Mucosa of gallbladder (tissue), 1 donor: ENCODE results near the gene IL17B. TPM values are rescaled to one million over a fixed set of nuclear protein-coding genes. Genes with fewer than 3 reads are reported as not detected.

Source experiments
- DNase-seq: peaks from one replicate; pipeline ENCODE4 v3.0.0-alpha.2; 2020; ENCODE audit warnings: low spot score
- total RNA-seq: library from RNA; stranded (reverse); gene quantifications from one replicate; pipeline ENCODE4 v1.2.1, GENCODE V29; 2021
- donor health status: DM: no; HTN: no; CAD: no.

Gene IL17B
- total RNA-seq: 0.52 TPM

DNA sequence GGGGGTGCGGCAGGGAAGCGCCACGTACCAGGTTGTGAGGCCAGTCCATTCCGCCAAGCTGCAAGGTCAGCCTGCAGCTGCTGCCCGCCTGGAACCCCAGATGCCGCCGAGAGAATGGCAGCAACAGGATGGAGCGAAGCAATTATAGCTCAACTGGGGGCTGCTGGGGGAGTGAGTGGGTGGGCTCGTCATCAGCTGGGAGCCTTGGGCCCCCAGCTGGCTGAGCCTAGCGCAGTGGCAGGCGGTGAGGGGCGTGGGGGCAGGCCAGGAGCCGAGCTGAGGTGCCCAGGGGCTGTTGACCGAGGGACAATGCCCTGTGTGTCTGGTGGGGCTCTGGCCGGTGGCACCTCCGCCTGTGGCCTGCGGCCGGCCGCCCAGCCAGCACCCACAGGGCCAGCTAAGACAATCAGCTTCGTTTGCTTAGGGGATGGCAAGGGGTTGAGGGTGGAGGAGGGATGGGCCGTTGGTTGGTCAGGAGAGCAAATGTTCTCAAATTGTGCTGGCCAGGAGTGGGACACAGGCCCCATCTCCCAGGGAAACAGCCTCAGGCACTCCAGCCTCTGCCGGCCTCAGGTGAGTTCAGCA lies at the start of gene IL17B:
TSS of gene IL17B (minus strand) at position 116 of the 585 bp plus-strand sequence. CDS start at position 49, 67 bp downstream.
- DNase-seq: no peak

DNA sequence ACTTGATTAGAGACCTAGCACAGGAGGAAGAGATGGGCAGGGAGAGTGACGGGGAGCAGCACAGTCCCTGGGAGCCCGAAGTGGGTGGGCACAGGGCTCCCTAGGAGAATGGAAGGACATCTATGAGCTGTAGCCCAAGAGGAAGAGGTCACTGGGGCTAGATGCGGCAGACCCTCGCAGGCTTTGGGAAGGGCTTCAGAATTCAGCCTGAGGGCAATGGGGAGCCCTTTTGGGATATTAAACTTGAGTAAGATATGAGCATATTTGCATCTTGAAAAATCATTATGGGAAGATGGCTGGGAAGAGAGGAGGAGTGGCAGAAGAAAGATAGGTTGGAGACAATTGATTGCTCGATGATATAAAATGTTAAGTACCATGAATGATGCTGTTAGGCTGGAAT lies 48.9 kb upstream of the IL17B start:
- DNase-seq: no peak

- no peak for DNase-seq
Observed at GRCh38 chr5:149427374-149427773, 48.3 kb upstream of the IL17B start.

DNA sequence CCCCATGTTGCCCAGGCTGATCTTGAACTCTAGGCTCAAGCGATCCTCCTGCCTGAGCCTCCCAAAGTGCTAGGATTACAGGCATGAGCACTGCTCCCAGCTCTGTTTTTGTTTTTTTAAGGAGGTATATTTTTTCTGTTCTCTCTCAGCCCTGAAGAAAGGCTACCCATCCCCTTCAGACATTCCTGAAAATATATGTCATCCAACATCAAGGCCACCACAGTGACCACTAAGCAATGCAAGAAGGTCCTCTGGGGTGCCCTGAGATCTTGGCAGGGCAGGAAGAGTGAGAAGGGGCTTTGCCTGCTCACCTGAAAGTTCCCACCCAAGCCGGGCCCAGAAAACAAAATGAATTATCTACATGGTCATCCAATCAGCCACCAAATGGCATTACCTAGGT lies 47.8 kb upstream of the IL17B start:
- no peak for DNase-seq

GRCh38 chr5:149425729-149426128 lies 46.6 kb upstream of the IL17B start:
- DNase-seq: no peak

DNA sequence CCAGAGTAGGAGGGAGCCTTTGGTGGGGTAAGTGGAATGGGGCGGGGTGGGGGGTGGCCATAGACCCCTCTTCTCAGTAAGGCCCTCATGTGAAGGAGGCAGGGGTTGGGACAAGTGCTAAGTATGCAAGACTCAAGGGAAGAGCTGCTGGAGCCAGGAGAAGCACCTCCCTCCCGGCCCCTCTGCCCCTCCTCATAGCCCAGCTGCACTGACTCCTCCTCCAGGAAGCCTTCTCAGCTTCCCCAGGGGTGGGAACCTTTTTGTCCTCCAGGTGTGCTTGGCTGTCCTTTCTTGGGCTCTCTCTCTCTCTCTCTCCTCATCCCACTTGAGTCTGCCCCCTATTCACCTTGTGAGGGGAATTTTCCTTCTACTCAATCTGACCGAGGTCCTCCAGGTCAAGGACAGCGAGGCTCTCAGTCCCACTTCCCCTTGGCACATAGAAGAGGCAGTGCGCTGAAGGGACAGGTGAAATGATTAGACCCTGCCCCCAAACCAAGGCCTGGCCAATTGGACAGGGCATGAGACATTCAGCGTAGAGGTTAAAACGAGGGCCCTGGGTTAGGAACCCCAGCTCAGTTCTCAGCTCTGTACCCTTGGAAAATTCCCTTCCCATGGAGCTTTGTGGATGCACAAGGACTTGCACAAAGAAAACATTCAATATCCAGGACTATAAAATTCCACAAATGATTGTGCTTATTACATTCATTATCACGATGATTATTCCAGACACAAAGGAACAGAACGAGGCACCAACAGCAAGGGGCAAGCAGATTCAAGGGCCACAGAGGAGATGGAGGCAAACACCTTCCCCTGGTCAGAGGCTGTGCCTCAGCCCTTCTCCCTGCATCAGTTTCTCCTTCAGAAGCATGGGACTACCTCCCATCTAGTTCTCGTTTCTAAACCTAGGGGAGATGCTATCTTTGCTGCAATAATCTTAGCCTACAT lies 45.6 kb upstream of the IL17B start:
- DNase-seq: no peak

GRCh38 chr5:149423794-149424268 lies 44.7 kb upstream of the IL17B start:
- DNase-seq: no peak

GRCh38 chr5:149423049-149423793 lies 44.1 kb upstream of the IL17B start:
- DNase-seq: no peak

DNA sequence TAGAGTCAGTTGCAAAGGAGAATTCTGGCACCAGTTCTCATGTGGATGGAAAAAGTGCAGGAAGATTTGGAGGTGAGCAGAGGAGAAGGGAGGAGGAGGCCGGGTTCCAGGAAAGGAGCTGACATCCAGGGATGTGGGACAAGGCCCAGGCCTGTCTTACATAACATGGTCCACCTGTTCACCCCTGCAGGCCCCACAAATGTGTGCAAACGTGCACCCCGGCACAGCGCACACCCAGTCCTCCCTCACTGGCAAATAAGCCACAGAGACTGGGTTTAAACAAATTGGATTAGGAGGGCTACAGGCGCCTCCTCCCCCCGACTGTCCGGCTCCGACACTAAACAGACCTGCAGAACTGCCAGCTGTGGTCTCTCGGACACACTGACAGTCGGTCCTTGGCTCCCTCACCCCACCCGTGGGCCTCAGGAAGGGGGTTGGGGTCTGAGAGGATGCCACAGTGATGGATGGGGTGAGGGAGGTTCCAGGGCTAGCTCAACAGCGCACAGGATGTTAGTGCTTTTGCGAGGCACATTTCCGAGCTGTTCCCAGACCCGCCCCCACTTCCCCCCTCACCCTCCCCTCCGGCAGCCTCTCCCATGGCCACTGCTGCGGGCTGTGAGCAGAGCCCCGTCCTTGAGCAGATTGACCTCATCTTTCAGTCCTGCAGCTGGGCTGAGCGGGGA lies 43.4 kb upstream of the IL17B start:
- peak; percentile 78 for DNase-seq

- DNase-seq: no peak
Observed at GRCh38 chr5:149421834-149422233, 42.7 kb upstream of the IL17B start.

DNA sequence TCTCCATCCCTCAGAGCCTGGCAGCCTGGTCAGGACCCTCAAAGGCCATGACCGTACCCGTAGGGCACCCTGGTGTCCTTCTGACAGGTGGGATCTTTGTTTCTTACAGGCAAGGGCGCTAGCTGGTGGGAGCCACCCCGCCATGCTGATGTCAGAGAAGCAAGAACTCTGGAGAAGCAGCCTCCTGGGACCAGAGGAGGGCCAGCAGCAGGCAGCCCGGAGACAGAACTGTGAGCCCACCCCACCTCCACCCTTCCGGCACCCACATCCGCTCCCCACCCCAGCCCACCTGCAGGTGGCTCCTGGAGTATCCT lies 42.2 kb upstream of the IL17B start:
- DNase-seq: no peak

DNA sequence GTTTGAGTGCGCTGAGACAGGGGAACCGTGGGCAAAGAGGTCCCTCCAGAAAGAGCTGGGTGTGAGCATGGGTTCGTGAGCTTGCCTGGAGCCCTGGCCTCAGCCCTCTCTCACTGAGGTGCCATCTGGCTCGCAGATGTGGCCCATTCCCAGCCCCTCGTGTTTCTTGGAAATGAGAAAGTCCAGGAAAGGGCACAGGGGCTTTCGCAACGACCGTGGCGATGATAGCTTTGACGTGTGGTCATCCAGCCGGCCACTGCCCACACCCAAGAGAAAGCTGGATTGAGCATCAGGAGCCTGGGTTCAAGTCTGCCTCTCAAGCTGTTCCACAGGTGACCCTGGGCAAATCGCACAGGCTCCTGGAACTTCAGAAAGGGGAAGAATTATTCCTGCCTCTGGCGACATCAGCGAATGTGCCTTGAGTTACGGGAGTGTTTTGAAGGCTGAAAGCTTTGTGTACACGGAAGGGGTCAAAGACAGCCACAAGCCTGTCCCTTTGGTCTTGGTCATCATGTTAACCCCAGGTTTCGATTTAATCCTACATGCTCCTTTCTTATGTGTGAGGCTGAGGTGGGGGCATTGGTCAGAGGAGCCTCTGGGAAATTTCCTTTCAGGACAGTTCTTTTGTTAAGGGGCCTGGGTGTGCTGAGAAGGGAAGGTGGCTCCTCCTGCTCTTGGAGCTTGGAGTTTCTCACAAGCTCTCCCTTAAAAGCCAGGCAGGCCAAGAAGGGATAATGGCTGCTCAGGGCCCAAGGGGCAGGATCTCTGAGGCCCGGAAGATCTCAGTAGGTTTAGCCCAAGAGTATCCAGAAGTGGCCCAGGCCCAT lies 41.7 kb upstream of the IL17B start:
- DNase-seq: no peak

DNA sequence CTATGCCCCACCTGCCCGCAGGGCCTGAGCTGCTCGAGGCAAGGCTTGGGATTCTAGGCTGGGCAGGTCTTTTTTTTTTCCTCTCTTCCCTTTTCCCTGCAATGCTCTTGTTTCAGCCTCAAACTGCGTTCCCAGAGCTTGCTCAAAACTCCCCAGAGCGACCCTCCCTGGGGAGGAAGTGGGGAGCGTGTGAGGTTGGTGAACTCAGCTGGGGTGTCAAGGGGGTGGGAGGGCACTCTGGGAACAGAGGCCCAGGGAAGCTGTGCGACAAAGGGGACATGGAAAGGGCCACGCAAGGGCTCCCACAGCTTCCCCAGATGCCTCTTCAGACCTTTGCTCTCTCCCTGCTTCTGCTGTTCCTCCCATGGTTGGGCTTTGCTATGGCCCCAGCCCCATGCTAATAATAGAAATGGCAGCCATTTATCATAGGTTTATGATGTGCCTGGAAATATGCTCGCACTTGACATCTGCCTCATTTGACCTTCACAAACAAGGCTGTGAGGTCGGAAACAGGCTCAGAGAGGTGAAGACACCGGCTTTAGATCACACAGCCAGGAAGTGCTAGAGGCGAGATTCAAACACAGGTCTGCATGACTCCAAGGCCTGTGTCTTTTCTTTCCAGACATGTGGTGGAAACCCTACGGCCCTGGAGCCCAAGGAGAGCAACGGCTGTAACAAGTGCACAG lies 40.9 kb upstream of the IL17B start:
- DNase-seq: no peak

DNA sequence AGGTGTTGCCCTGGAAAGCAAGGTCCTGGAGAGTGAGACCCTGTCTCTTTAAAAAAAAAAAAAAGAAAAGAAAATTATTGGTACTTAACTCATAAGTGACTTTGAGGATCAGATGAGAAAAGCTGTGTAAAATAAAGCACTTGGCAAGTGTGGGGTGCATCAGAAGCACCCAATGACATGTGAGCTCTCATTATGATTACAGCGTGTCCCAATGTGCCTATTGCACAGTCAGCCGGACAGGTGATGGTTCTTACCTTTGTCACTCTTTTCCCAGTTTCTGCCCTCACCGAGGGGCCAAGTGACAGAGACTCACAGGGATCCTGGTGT lies 40.4 kb upstream of the IL17B start:
- DNase-seq: no peak

GRCh38 chr5:149418910-149419531 lies 39.9 kb upstream of the IL17B start:
- DNase-seq: no peak

DNA sequence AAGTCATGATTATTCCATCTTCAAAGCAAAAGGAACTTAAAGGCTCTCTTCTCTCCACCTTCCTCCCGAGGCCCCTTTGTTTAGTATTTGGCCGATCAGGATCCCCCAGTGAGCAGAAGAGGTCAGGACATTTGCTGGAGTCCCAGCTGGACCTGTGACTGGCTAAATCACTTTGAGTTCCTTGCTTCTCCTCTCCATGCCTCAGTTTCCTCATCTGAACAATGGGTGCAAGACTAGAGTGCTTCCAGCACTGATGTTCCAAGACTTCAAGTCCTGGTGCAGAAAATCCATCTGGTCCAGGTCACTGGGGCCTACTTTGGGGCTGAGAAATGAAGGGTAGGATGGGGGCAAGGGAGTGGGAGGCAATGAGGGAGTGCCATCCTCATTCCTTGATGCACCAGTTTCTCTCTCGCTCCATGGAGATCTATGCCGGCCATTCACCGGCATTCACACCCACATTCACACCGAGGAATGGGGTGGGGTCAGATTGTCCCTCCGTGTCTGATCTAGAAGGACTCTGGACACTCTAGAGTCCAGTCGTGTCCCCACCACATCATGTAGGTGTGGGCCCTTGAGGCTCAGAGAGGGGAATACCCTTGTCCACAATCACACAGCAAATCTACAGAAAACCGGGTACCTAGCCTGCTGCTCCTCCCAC lies 38.7 kb upstream of the IL17B start:
- no peak for DNase-seq

GRCh38 chr5:149416987-149417710 lies 38.1 kb upstream of the IL17B start:
- no peak for DNase-seq

GRCh38 chr5:149415066-149415967 lies 36.2 kb upstream of the IL17B start:
- DNase-seq: no peak
